Uterus (tissue), 2 donors: ENCODE results near the gene ACSS3.

Experiments used
- CTCF ChIP-seq, 4 experiments: fragments of 200-600 bp in 2 of 4; fragments of 450-650 bp in 2 of 4; sonication (generic) in 2 of 4; IDR thresholded peaks; one replicate each; pipeline ENCODE4 v1.5.1; 2016 to 2019; ENCODE audit warnings: antibody characterized with exemption in 4 of 4, mild to moderate bottlenecking in 2 of 4, moderate library complexity in 1 of 4
- POLR2A ChIP-seq, 2 donors: fragments of 450-650 bp; IDR thresholded peaks; one replicate each; pipeline ENCODE4 v1.6.1; 2016; ENCODE audit warnings: antibody characterized with exemption in 2 of 2, mild to moderate bottlenecking in 1 of 2, moderate library complexity in 1 of 2

GRCh38 chr12:81164827-81165226 lies 86.9 kb downstream of the ACSS3 start:
- TF ChIP-seq CTCF (IDR thresholded peaks at IDR 0.05) (no peak), POLR2A (IDR thresholded peaks at IDR 0.05) (no peak)
